ENCODE data around the gene SULT2B1. TPM values are rescaled to one million over a fixed set of nuclear protein-coding genes. Genes with fewer than 3 reads are reported as not detected.

The SULT2B1 gene
- polyA plus RNA-seq, 1 experiment = 0.12 TPM

- DNase-seq (ENCODE audit: low read depth, low spot score) = no peak
- ChIA-PET CTCF (interaction anchor here (2.9 to 6.9 kb wide), 2 partner anchors 19 to 77 kb away, joined by 10 to 207 read pairs; no protein-coding TSS in a partner anchor), POLR2A (no interaction called here)
- no peak overlapping the region for H3K27ac ChIP-seq (ENCODE audit: low read depth, low read length)
- peaks cover 36% of the 10 kb centered on the region for H3K27me3 ChIP-seq (ENCODE audit: control insufficient read depth, insufficient read depth, low read length)
- no peaks in the 10 kb centered on the region; the same call in 1 of the 2 replicates for H3K9me3 ChIP-seq (ENCODE audit: control insufficient read depth, insufficient read depth, low read length)
- TF ChIP-seq, protein P1, sequence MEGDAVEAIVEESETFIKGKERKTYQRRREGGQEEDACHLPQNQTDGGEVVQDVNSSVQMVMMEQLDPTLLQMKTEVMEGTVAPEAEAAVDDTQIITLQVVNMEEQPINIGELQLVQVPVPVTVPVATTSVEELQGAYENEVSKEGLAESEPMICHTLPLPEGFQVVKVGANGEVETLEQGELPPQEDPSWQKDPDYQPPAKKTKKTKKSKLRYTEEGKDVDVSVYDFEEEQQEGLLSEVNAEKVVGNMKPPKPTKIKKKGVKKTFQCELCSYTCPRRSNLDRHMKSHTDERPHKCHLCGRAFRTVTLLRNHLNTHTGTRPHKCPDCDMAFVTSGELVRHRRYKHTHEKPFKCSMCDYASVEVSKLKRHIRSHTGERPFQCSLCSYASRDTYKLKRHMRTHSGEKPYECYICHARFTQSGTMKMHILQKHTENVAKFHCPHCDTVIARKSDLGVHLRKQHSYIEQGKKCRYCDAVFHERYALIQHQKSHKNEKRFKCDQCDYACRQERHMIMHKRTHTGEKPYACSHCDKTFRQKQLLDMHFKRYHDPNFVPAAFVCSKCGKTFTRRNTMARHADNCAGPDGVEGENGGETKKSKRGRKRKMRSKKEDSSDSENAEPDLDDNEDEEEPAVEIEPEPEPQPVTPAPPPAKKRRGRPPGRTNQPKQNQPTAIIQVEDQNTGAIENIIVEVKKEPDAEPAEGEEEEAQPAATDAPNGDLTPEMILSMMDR (IDR thresholded peaks at IDR 0.05; ENCODE audit: low read depth, low read length) = no peak
- H3K4me3 ChIP-seq (ENCODE audit: low read depth, low read length) = no peak overlapping the region
These were observed 43.1 kb upstream of the SULT2B1 start for GRCh38 chr19:48508729-48509411.

DNA sequence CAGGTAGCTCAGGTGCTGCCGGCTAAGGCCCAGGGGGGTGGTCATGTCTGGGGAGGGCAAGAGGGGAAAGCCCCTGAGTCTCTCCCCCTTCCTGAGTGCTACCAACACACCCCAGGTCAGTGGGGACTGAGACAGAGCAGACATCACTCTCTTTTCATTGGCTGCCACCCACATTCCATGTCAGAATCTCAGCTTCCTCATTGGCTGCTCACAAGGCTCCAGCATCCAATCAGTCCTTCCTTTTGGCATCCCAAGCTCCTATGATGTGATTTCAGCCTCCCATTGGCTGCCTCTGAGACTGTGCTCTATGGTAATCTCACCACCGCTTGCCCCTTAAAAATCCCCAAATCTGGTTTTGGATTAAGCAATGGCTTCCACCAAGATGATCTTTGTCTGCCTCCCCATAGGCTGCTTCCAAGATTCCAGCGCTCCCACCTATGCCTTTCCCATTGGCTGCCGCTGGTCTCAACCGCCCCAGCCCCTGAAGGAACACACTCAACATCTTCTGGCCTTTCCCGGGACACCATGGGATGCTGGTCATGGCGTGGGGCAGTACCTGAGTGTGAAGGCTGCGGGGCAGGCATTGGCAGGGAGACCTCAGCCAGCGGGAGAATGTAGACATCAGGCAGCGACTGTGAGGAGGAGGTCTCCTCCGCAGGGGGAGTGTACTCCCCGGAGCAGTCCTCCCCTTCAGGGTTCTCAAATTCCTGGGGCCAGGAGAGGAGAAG, 42.3 kb upstream of the SULT2B1 start:
- peaks cover 36% of the 10 kb centered on the region for H3K27me3 ChIP-seq (ENCODE audit: control insufficient read depth, insufficient read depth, low read length)
- DNase-seq (ENCODE audit: low read depth, low spot score) = no peak
- H3K27ac ChIP-seq (ENCODE audit: low read depth, low read length) = no peak overlapping the region
- CTCF ChIA-PET = interaction anchor here (2.9 to 6.9 kb wide), 2 partner anchors 20 to 76 kb away, joined by 10 to 207 read pairs; no protein-coding TSS in a partner anchor
- no peaks in the 10 kb centered on the region; the same call in 1 of the 2 replicates for H3K9me3 ChIP-seq (ENCODE audit: control insufficient read depth, insufficient read depth, low read length)
- POLR2A ChIA-PET = interaction anchor here (0.6 kb wide), 1 partner anchor 852 kb away, joined by 3 read pairs; no protein-coding TSS in a partner anchor
- TF ChIP-seq, protein P1 (IDR thresholded peaks at IDR 0.05; ENCODE audit: low read depth, low read length) = no peak
- no peak overlapping the region for H3K4me3 ChIP-seq (ENCODE audit: low read depth, low read length)

DNA sequence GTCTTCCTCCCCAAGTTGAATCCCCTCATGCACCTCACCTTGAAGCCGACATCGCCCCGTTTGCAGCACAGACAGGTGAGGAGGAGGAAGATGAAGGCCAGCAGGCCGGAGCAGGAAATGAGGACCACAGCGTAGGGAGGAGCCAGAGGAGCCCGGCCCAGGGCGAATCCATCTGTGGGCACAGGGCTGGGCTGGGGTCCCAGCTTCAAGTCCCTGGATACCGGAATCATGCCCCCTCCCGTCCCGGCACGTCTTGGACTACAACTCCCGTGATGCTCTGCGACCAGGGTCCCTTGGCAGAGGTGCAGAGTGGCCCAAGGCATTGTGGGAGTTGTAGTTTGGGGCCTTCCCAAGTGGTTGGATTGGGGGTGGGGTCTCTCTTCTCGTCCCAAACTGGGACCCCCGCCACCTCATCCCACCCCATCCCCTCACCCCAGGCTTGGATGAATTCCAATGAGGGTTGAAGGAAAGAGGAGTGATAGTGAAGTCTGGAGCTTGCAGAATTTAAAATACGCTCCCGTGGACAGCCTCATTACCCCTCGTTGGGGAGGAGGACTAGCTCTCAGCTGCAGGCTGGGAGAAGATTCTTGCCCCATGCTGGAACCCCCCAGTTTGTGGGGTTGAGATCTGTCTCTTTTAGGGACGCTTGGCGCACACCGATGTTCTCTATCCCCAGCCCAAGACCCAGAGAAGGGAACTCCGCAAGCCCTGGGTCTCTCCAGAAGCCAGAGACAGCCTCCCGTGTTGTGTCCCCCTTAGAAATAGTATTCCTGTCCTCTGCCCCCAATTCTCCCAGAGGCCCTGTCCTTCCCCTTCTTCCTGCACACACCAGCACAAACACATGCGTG, 41.3 kb upstream of the SULT2B1 start:
- Histone ChIP-seq H3K27me3 (ENCODE audit: control insufficient read depth, insufficient read depth, low read length) (peaks cover 36% of the 10 kb centered on the region), H3K27ac (ENCODE audit: low read depth, low read length) (no peak overlapping the region), H3K9me3 (ENCODE audit: control insufficient read depth, insufficient read depth, low read length) (no peaks in the 10 kb centered on the region; the same call in 1 of the 2 replicates), H3K4me3 (ENCODE audit: low read depth, low read length) (peak overlapping the region; percentile 39)
- ChIA-PET CTCF (interaction anchor here (0.6 to 2.9 kb wide), 3 partner anchors 21 to 74 kb away, joined by 3 to 10 read pairs (median 4); no protein-coding TSS in a partner anchor), POLR2A (interaction anchor here (0.6 kb wide), 1 partner anchor 851 kb away, joined by 3 read pairs; no protein-coding TSS in a partner anchor)
- TF ChIP-seq, protein P1 (IDR thresholded peaks at IDR 0.05; ENCODE audit: low read depth, low read length) = no peak
- DNase-seq (ENCODE audit: low read depth, low spot score) = no peak

- POLR2A ChIA-PET = no interaction called here
- peak overlapping the region; percentile 39 for H3K4me3 ChIP-seq (ENCODE audit: low read depth, low read length)
- H3K9me3 ChIP-seq (ENCODE audit: control insufficient read depth, insufficient read depth, low read length) = no peaks in the 10 kb centered on the region; the same call in 1 of the 2 replicates
- CTCF ChIA-PET = interaction anchor here (0.6 to 1.0 kb wide), 2 partner anchors 72 to 73 kb away, joined by 3 to 4 read pairs; no protein-coding TSS in a partner anchor
- DNase-seq (ENCODE audit: low read depth, low spot score) = no peak
- no peak overlapping the region for H3K27ac ChIP-seq (ENCODE audit: low read depth, low read length)
- peaks cover 36% of the 10 kb centered on the region for H3K27me3 ChIP-seq (ENCODE audit: control insufficient read depth, insufficient read depth, low read length)
- TF ChIP-seq, protein P1 (IDR thresholded peaks at IDR 0.05; ENCODE audit: low read depth, low read length) = no peak
These were observed 40.6 kb upstream of the SULT2B1 start for GRCh38 chr19:48511321-48511731.
